ENCODE results near the gene IQSEC3. TPM values are rescaled to one million over a fixed set of nuclear protein-coding genes. Genes with fewer than 3 reads are reported as not detected.

Gene IQSEC3
- total RNA-seq, 1 donor, result under 0.01 TPM

- no peak for TF ChIP-seq CTCF (IDR thresholded peaks at IDR 0.05; ENCODE audit: insufficient read depth, low read depth, low read length)
- DNase-seq (ENCODE audit: low read depth), result no peak
- H3K4me3 ChIP-seq (ENCODE audit: low read depth, low read length), result no peak overlapping the region
Measured at GRCh38 chr12:210277-211141, 143.9 kb downstream of the IQSEC3 start.

DNA sequence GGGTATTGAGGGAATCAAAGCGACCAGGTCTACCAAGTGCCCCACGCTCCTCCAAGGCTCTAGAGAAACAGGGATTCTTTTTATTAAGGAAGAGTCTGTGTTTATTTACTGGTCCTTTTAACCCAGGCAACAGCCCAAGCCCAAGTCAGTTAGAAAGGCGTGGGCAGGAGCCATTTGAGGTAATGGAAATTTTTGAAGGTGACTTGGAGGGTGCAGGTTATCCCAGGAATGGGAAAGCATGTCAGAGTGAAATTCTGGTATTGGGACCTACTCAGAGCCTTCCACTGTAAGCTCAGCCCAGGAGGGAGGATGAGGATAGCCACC is 144.5 kb downstream of the IQSEC3 start:
- no peak overlapping the region for H3K4me3 ChIP-seq (ENCODE audit: low read depth, low read length)
- no peak for DNase-seq (ENCODE audit: low read depth)
- TF ChIP-seq CTCF (IDR thresholded peaks at IDR 0.05; ENCODE audit: insufficient read depth, low read depth, low read length), result no peak

- no peak for DNase-seq (ENCODE audit: low read depth)
- H3K4me3 ChIP-seq (ENCODE audit: low read depth, low read length), result no peak overlapping the region
- TF ChIP-seq CTCF (IDR thresholded peaks at IDR 0.05; ENCODE audit: insufficient read depth, low read depth, low read length), result no peak
Measured at GRCh38 chr12:211639-212414, 145.3 kb downstream of the IQSEC3 start.

- H3K4me3 ChIP-seq (ENCODE audit: low read depth, low read length), result no peak overlapping the region
- no peak for TF ChIP-seq CTCF (IDR thresholded peaks at IDR 0.05; ENCODE audit: insufficient read depth, low read depth, low read length)
- no peak for DNase-seq (ENCODE audit: low read depth)
Measured at GRCh38 chr12:212415-212714, 145.8 kb downstream of the IQSEC3 start.

GRCh38 chr12:212715-213526 is 146.4 kb downstream of the IQSEC3 start:
- no peak for TF ChIP-seq CTCF (IDR thresholded peaks at IDR 0.05; ENCODE audit: insufficient read depth, low read depth, low read length)
- peak; percentile 17 for DNase-seq (ENCODE audit: low read depth)
- H3K4me3 ChIP-seq (ENCODE audit: low read depth, low read length), result no peak overlapping the region

- TF ChIP-seq CTCF (IDR thresholded peaks at IDR 0.05; ENCODE audit: insufficient read depth, low read depth, low read length), result no peak
- H3K4me3 ChIP-seq (ENCODE audit: low read depth, low read length), result no peak overlapping the region
- no peak for DNase-seq (ENCODE audit: low read depth)
Measured at GRCh38 chr12:213527-213932, 147.0 kb downstream of the IQSEC3 start.

Data from fibroblast of villous mesenchyme (primary cell).